VCaP (cell line): ENCODE results near the gene COP1.
"Not testable (repeated sequence)": the region's sequence is repeated elsewhere in the genome, so short reads cannot be mapped to it uniquely, and the experiment has no call there.

Source experiments
- H3K27ac ChIP-seq: fragments of 450-650 bp; 2 replicates; pipeline ENCODE4 v1.5.1; 2017
- TF ChIP-seq, protein P1 (sequence below): fragments of 450-650 bp; conservative IDR thresholded peaks from 2 replicates; pipeline ENCODE4 v1.5.1; 2017; ENCODE audit warnings: mild to moderate bottlenecking, moderate library complexity

Gene COP1

DNA sequence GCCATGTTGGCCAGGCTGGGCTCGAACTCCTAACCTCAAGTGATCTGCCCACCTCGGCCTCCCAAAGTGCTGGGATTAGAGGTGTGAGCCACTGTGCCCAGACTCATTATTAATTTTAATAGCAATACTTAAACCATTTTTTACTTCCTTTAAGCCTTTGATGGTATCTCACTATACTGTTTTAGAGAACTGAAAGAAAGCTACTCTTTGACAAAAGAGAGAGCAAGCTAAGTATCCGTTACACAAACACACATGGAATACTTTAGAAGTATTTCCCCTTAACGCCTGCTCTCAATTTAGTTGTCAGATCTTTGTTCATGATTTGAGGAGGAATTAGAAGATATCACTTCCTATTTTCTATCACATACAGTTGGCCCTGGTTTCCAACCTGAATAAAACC is 189.4 kb downstream of the COP1 start:
- no peak overlapping the region for H3K27ac ChIP-seq
- TF ChIP-seq, protein P1, sequence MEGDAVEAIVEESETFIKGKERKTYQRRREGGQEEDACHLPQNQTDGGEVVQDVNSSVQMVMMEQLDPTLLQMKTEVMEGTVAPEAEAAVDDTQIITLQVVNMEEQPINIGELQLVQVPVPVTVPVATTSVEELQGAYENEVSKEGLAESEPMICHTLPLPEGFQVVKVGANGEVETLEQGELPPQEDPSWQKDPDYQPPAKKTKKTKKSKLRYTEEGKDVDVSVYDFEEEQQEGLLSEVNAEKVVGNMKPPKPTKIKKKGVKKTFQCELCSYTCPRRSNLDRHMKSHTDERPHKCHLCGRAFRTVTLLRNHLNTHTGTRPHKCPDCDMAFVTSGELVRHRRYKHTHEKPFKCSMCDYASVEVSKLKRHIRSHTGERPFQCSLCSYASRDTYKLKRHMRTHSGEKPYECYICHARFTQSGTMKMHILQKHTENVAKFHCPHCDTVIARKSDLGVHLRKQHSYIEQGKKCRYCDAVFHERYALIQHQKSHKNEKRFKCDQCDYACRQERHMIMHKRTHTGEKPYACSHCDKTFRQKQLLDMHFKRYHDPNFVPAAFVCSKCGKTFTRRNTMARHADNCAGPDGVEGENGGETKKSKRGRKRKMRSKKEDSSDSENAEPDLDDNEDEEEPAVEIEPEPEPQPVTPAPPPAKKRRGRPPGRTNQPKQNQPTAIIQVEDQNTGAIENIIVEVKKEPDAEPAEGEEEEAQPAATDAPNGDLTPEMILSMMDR: no peak

DNA sequence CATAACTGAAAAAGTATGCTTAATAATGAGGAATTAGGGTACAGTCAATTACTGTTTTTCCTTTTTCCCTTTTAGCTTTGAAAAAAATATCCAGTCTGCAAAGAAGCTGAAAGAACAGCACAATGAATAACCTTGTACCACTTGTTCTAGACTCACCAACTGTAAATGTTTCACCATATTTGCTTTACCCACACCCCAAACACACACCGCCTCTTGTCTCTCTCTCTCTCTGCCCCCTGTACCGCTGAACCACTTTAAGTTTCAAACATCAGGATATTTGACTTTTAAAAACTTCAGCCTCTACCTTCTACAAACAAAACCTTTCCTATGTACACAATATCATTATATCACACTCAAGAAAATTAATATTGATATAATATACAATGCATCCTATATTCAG is 197.1 kb downstream of the COP1 start:
- TF ChIP-seq, protein P1: no peak
- no peak overlapping the region for H3K27ac ChIP-seq

DNA sequence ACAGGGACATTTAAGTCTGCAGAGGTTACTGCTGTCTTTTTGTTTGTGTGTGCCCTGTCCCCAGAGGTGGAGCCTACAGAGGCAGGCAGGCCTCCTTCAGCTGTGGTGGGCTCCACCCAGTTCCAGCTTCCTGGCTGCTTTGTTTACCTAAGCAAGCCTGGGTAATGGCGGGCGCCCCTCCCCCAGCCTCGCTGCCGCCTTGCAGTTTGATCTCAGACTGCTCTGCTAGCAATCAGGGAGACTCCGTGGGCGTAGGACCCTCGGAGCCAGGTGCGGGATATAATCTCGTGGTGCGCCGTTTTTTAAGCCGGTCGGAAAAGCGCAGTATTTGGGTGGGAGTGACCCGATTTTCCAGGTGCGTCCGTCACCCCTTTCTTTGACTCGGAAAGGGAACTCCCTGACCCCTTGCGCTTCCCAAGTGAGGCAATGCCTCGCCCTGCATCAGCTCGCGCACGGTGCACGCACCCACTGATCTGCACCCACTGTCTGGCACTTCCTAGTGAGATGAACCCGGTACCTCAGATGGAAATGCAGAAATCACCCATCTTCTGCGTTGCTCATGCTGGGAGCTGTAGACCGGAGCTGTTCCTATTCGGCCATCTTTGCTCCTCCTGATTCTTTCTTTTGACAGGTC is 199.2 kb downstream of the COP1 start:
- not testable (repeated sequence) for H3K27ac ChIP-seq

DNA sequence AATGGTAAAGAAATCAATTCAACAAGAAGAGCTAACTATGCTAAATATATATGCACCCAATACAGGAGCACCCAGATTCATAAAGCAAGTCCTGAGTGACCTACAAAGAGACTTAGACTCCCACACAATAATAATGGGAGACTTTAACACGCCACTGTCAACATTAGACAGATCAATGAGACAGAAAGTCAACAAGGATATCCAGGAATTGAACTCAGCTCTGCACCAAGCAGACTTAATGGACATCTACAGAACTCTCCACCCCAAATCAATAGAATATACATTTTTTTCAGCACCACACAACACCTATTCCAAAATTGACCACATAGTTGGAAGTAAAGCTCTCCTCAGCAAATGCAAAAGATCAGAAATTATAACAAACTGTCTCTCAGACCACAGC is 212.4 kb downstream of the COP1 start:
- not testable (repeated sequence) for H3K27ac ChIP-seq

DNA sequence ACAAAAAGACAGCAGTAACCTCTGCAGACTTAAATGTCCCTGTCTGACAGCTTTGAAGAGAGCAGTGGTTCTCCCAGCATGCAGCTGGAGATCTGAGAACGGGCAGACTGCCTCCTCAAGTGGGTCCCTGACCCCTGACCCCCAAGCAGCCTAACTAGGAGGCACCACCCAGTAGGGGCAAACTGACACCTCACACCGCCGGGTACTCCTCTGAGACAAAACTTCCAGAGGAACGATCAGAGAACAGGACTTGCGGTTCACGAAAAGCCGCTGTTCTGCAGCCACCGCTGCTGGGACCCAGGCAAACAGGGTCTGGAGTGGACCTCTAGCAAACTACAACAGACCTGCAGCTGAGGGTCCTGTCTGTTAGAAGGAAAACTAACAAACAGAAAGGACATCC is 214.3 kb downstream of the COP1 start:
- H3K27ac ChIP-seq: not testable (repeated sequence)

DNA sequence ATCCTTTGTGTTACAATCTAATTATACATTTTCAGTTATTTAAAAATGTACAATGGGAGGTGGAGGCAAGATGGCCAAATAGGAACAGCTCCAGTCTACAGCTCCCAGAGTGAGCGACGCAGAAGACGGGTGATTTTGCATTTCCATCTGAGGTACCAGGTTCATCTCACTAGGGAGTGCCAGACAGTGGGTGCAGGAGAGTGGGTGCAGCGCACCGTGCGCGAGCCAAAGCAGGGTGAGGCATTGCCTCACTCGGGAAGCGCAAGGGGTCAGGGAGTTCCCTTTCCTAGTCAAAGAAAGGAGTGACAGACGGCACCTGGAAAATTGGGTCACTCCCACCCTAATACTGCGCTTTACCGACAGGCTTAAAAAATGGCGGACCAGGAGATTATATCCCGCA is 214.9 kb downstream of the COP1 start:
- H3K27ac ChIP-seq: not testable (repeated sequence)

DNA sequence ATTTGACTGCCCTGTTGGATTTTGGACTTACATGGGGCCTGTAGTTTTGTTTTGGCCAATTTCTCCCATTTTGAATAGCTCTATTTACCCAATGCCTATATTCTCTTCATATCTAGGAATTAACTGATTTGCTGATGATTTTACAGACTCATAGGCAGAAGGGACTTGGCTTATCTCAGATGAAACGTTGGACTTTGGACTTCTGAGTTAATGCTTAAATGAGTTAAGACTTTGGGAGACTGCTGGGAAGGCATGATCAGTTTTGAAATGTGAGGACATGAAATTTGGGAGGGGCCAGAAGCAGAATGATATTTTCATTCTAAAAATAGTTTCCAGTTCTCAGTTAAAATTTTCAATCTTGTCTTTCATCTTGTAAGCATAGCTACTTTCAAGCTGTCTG is 222.3 kb downstream of the COP1 start:
- TF ChIP-seq, protein P1: no peak
- no peak overlapping the region for H3K27ac ChIP-seq

DNA sequence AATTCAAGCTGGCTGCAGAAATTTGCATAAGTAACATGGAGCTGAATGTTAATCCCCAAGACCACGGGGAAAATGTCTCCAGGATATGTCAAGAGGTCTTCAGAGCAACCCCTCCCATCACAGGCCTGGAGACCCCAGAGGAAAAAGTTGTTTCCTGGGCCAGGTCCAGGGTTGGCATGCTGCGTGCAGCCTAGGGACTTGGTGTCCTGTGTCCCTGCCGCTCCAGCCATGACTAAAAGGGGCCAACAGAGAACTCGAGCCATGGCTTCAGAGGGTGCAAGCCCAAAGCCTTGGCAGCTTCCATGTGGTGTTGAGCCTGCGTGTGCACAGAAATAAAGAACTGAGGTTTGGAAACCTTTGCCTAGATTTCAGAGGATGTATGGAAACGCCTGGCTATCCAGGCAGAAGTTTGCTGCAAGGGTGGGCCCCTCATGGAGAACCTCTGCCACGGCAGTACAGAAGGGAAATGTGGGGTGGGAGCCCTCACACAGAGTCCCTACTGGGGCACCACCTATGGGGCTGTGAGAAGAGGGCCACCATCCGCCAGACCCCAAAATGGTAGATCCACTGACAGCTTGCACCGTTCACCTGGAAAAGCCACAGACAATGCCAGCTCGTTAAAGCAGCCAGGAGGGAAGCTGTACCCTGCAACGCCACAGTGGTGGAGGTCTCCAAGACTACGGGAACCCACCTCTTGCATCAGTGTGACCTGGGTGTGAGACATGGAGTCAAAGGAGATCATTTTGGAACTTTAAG is 222.9 kb downstream of the COP1 start:
- no peak overlapping the region for H3K27ac ChIP-seq

DNA sequence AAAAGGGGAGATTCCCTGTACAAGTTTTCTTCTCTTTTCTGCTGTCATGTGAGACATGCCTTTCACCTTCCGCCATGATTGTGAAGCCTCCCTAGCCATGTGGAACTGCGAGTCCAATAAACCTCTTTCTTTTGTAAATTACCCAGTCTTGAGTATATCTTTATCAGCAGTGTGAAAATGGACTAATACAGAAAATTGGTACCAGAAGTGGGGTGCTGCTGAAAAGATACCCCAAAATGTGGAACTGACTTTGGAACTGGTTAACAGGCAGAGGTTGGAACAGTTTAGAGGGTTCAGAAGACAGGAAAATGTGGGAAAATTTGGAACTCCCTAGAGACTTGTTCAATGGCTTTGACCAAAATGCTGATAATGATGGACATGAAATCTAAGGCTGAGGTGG is 223.7 kb downstream of the COP1 start:
- not testable (repeated sequence) for H3K27ac ChIP-seq

More for the DNA sequence above, 222.9 kb downstream of the COP1 start:
- TF ChIP-seq, protein P1: no peak

DNA sequence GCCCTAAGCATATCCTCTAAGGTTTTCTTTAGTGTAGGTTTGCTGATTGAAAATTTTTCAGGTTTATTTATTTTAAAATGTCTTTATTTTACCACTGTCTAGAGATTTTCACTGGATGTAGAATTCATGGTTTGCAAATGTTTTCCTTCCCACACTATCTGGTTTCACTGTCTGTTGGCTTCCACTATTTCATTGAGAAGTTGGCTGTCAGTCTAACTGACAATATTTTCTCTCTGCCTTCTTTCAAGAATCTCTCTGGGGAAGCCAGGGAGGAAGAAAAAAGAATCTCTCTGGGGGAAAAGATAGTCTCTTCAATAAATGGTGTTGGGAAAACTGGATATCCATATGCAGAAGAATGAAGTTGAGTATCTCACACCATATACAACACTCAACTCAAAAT is 226.0 kb downstream of the COP1 start:
- no peak overlapping the region for H3K27ac ChIP-seq
- TF ChIP-seq, protein P1: no peak
